CD4-positive, CD25-positive, alpha-beta regulatory T cell (primary cell): ENCODE data around the gene MYOZ2. TPM values are rescaled to one million over a fixed set of nuclear protein-coding genes. Genes with fewer than 3 reads are reported as not detected.
A peak's percentile ranks its signal among the peaks of the same experiment; 100 is the strongest.
"Not testable (repeated sequence)": the region's sequence is repeated elsewhere in the genome, so short reads cannot be mapped to it uniquely, and the experiment has no call there.

Experiments
- ATAC-seq, 2 donors: fragments of 150-1000 bp; cut with Tn5 transposase; one replicate each; pipeline ENCODE4 v1.10.0; 2021; ENCODE audit warnings: low read depth in 2 of 2, moderate number of reproducible peaks in 2 of 2, moderate library complexity in 1 of 2
- DNase-seq, 3 donors: peaks; one replicate each; pipeline versions ENCODE4 v3.0.0 to v3.0.0-alpha.2; 2012 to 2022; ENCODE audit warnings: mixed read lengths in 1 of 3
- H3K27ac ChIP-seq: one replicate; pipeline ENCODE4 v1.7.0; 2013; ENCODE audit warnings: mild to moderate bottlenecking, low read length; ENCODE audit not compliant: insufficient read depth, poor library complexity, severe bottlenecking
- H3K27me3 ChIP-seq: one replicate; pipeline ENCODE4 v1.7.0; 2013; ENCODE audit warnings: low read length; ENCODE audit not compliant: control insufficient read depth, insufficient read depth
- H3K36me3 ChIP-seq: one replicate; pipeline ENCODE4 v1.7.0; 2013; ENCODE audit warnings: mild to moderate bottlenecking, low read length, moderate library complexity; ENCODE audit not compliant: control insufficient read depth, insufficient read depth
- H3K4me1 ChIP-seq: 2 replicates; pipeline ENCODE4 v1.7.0; 2013; ENCODE audit warnings: mild to moderate bottlenecking, low read length; ENCODE audit not compliant: insufficient read depth, control insufficient read depth, poor library complexity, severe bottlenecking
- H3K4me3 ChIP-seq: one replicate; pipeline ENCODE4 v1.7.0; 2013; ENCODE audit warnings: low read depth, mild to moderate bottlenecking, low read length, moderate library complexity
- H3K9me3 ChIP-seq, 2 experiments: 1 replicate in 1 of 2; 2 replicates in 1 of 2; pipeline ENCODE4 v1.7.0; 2013; ENCODE audit warnings: low read length in 2 of 2, mild to moderate bottlenecking in 1 of 2, moderate library complexity in 1 of 2; ENCODE audit not compliant: control insufficient read depth in 2 of 2
- H3K27ac Mint-ChIP-seq, 3 donors: one replicate each; pipeline ENCODE4 v1.8.0; 2020 to 2022; ENCODE audit warnings: mild to moderate bottlenecking in 3 of 3, mixed read lengths in 3 of 3, moderate library complexity in 2 of 3
- H3K27me3 Mint-ChIP-seq: one replicate; pipeline ENCODE4 v1.8.0; 2022; ENCODE audit warnings: mild to moderate bottlenecking, mixed read lengths
- H3K36me3 Mint-ChIP-seq: one replicate; pipeline ENCODE4 v1.8.0; 2020; ENCODE audit warnings: mixed read lengths
- H3K4me1 Mint-ChIP-seq, 4 donors: one replicate each; pipeline ENCODE4 v1.8.0; 2020 to 2022; ENCODE audit warnings: mixed read lengths in 4 of 4, mild to moderate bottlenecking in 1 of 4
- H3K4me3 Mint-ChIP-seq, 4 donors: one replicate each; pipeline ENCODE4 v1.8.0; 2020 to 2022; ENCODE audit warnings: mild to moderate bottlenecking in 4 of 4, mixed read lengths in 4 of 4, moderate library complexity in 3 of 4
- H3K9me3 Mint-ChIP-seq, 7 donors: one replicate each; pipeline ENCODE4 v1.8.0; 2020 to 2022; ENCODE audit warnings: mixed read lengths in 7 of 7, mild to moderate bottlenecking in 3 of 7, moderate library complexity in 2 of 7
- polyA plus RNA-seq, 4 donors: library from polyadenylated mRNA; unstranded; fragments of 300-500 nt; fragmentation: Illumina TruSeq; gene quantifications; one replicate each; pipeline ENCODE4 v1.2.3, GENCODE V29; 2021
- total RNA-seq: library from RNA; stranded (reverse); gene quantifications from one replicate; pipeline ENCODE4 v1.2.3, GENCODE V29; 2022

MYOZ2 gene
- total and polyA plus RNA-seq, 5 donors from 2014 or later, result 0.24 TPM; not detected in 4

GRCh38 chr4:119142833-119143232, 7.2 kb downstream of the MYOZ2 start:
- Mint-ChIP-seq H3K9me3 (peaks cover 0 to 2% (median 0%) of the 10 kb centered on the region in 7 donors), H3K27me3 (peaks cover 5% of the 10 kb centered on the region), H3K27ac (peak overlapping the region in 1 of 3 donors; percentile 55), H3K36me3 (no peaks in the 10 kb centered on the region), H3K4me3 (no peak overlapping the region), H3K4me1 (peaks cover 15 to 33% (median 22%) of the 10 kb centered on the region in 4 donors)
- no peak overlapping the region for H3K4me3 ChIP-seq
- peaks cover 18% of the 10 kb centered on the region for H3K4me1 ChIP-seq
- H3K27ac ChIP-seq, result no peak overlapping the region
- DNase-seq (no peak), ATAC-seq (no peak)
- no peaks in the 10 kb centered on the region for H3K9me3 ChIP-seq
- no peaks in the 10 kb centered on the region for H3K27me3 ChIP-seq
- no peaks in the 10 kb centered on the region for H3K36me3 ChIP-seq

GRCh38 chr4:119143341-119143740, 7.7 kb downstream of the MYOZ2 start:
- H3K27ac Mint-ChIP-seq, result peak overlapping the region in 1 of 3 donors; percentile 55
- not testable (repeated sequence) for H3K36me3 ChIP-seq, DNase-seq, H3K36me3 Mint-ChIP-seq, H3K27me3 Mint-ChIP-seq, H3K4me3 ChIP-seq, H3K27me3 ChIP-seq, ATAC-seq, H3K27ac ChIP-seq, H3K9me3 ChIP-seq, H3K4me3 Mint-ChIP-seq, H3K9me3 Mint-ChIP-seq
- peaks cover 15 to 29% (median 21%) of the 10 kb centered on the region in 4 donors for H3K4me1 Mint-ChIP-seq
- H3K4me1 ChIP-seq, result peaks cover 15% of the 10 kb centered on the region

- H3K36me3 Mint-ChIP-seq, result no peaks in the 10 kb centered on the region
- Histone ChIP-seq H3K4me3 (no peak overlapping the region), H3K4me1 (no peaks in the 10 kb centered on the region), H3K9me3 (no peaks in the 10 kb centered on the region), H3K27ac (no peak overlapping the region), H3K36me3 (no peaks in the 10 kb centered on the region), H3K27me3 (peaks cover 5% of the 10 kb centered on the region)
- H3K9me3 Mint-ChIP-seq, result peaks cover 0 to 2% (median 0%) of the 10 kb centered on the region in 7 donors
- no peak overlapping the region for H3K27ac Mint-ChIP-seq
- H3K4me3 Mint-ChIP-seq, result no peak overlapping the region
- H3K4me1 Mint-ChIP-seq, result peaks cover 0 to 4% (median 1%) of the 10 kb centered on the region in 4 donors
- peaks cover 5% of the 10 kb centered on the region for H3K27me3 Mint-ChIP-seq
- ATAC-seq, result no peak
- no peak for DNase-seq
These were observed 13.5 kb downstream of the MYOZ2 start for GRCh38 chr4:119149110-119149509.

- Mint-ChIP-seq H3K27ac (no peak overlapping the region), H3K27me3 (peaks cover 5% of the 10 kb centered on the region), H3K4me3 (no peak overlapping the region), H3K4me1 (peaks cover 0 to 3% (median 0%) of the 10 kb centered on the region in 4 donors), H3K9me3 (no peaks in the 10 kb centered on the region), H3K36me3 (no peaks in the 10 kb centered on the region)
- ATAC-seq (no peak), DNase-seq (no peak)
- H3K4me3 ChIP-seq, result no peak overlapping the region
- H3K27me3 ChIP-seq, result peaks cover 7% of the 10 kb centered on the region
- H3K9me3 ChIP-seq, result no peaks in the 10 kb centered on the region
- no peaks in the 10 kb centered on the region for H3K4me1 ChIP-seq
- no peak overlapping the region for H3K27ac ChIP-seq
- H3K36me3 ChIP-seq, result no peaks in the 10 kb centered on the region
These were observed 15.5 kb downstream of the MYOZ2 start for GRCh38 chr4:119151161-119151560.

- Mint-ChIP-seq H3K4me3 (no peak overlapping the region), H3K27me3 (no peaks in the 10 kb centered on the region), H3K9me3 (no peaks in the 10 kb centered on the region), H3K27ac (no peak overlapping the region), H3K36me3 (no peaks in the 10 kb centered on the region), H3K4me1 (no peaks in the 10 kb centered on the region)
- ATAC-seq (no peak), DNase-seq (no peak)
- Histone ChIP-seq H3K4me1 (no peaks in the 10 kb centered on the region), H3K27me3 (peaks cover 7% of the 10 kb centered on the region), H3K36me3 (no peaks in the 10 kb centered on the region), H3K27ac (no peak overlapping the region), H3K9me3 (no peaks in the 10 kb centered on the region), H3K4me3 (no peak overlapping the region)
These were observed 17.1 kb downstream of the MYOZ2 start for GRCh38 chr4:119152741-119153140.

GRCh38 chr4:119162174-119162573, 26.5 kb downstream of the MYOZ2 start:
- Mint-ChIP-seq H3K4me3 (no peak overlapping the region), H3K9me3 (peaks cover 0 to 1% (median 0%) of the 10 kb centered on the region in 7 donors), H3K27me3 (peaks cover 19% of the 10 kb centered on the region), H3K36me3 (no peaks in the 10 kb centered on the region), H3K4me1 (no peaks in the 10 kb centered on the region), H3K27ac (no peak overlapping the region)
- Histone ChIP-seq H3K27me3 (peaks cover 6% of the 10 kb centered on the region), H3K9me3 (no peaks in the 10 kb centered on the region), H3K27ac (no peak overlapping the region), H3K4me1 (no peaks in the 10 kb centered on the region), H3K4me3 (no peak overlapping the region), H3K36me3 (no peaks in the 10 kb centered on the region)
- no peak for ATAC-seq
- no peak for DNase-seq

GRCh38 chr4:119165767-119166166, 30.1 kb downstream of the MYOZ2 start:
- DNase-seq (no peak), ATAC-seq (no peak)
- Mint-ChIP-seq H3K4me1 (no peaks in the 10 kb centered on the region), H3K27ac (no peak overlapping the region), H3K4me3 (no peak overlapping the region), H3K36me3 (no peaks in the 10 kb centered on the region), H3K27me3 (peaks cover 19% of the 10 kb centered on the region), H3K9me3 (peaks cover 0 to 1% (median 0%) of the 10 kb centered on the region in 7 donors)
- no peak overlapping the region for H3K27ac ChIP-seq
- H3K4me1 ChIP-seq, result no peaks in the 10 kb centered on the region
- H3K36me3 ChIP-seq, result no peaks in the 10 kb centered on the region
- peaks cover 4% of the 10 kb centered on the region for H3K27me3 ChIP-seq
- no peak overlapping the region for H3K4me3 ChIP-seq
- H3K9me3 ChIP-seq, result no peaks in the 10 kb centered on the region

- H3K4me1 Mint-ChIP-seq, result no peaks in the 10 kb centered on the region
- ATAC-seq, result no peak
- H3K27me3 Mint-ChIP-seq, result no peaks in the 10 kb centered on the region
- no peak overlapping the region for H3K4me3 Mint-ChIP-seq
- H3K9me3 ChIP-seq, result no peaks in the 10 kb centered on the region
- H3K4me1 ChIP-seq, result no peaks in the 10 kb centered on the region
- DNase-seq, result no peak
- no peaks in the 10 kb centered on the region for H3K36me3 ChIP-seq
- no peaks in the 10 kb centered on the region for H3K36me3 Mint-ChIP-seq
- no peak overlapping the region for H3K4me3 ChIP-seq
- no peaks in the 10 kb centered on the region for H3K9me3 Mint-ChIP-seq
- H3K27ac Mint-ChIP-seq, result no peak overlapping the region
- H3K27me3 ChIP-seq, result no peaks in the 10 kb centered on the region
- H3K27ac ChIP-seq, result no peak overlapping the region
These were observed 34.6 kb downstream of the MYOZ2 start for GRCh38 chr4:119170195-119170594.
